Testis (tissue), 3 donors: ENCODE data around the gene UBE2U. TPM values are rescaled to one million over a fixed set of nuclear protein-coding genes. Genes with fewer than 3 reads are reported as not detected.

ENCODE experiments used
- DNase-seq: peaks from one replicate; pipeline ENCODE4 v3.0.0-alpha.2; 2019
- H3K27ac ChIP-seq, 2 donors: fragments of 200-600 bp; sonication (generic); one replicate each; pipeline ENCODE4 v1.5.1; 2019
- H3K27me3 ChIP-seq: fragments of 200-600 bp; sonication (generic); one replicate; pipeline ENCODE4 v1.5.1; 2019
- H3K36me3 ChIP-seq: fragments of 200-600 bp; sonication (generic); one replicate; pipeline ENCODE4 v1.5.1; 2017; ENCODE audit warnings: low read depth; ENCODE audit errors: missing control alignments
- H3K4me1 ChIP-seq: fragments of 200-600 bp; sonication (generic); one replicate; pipeline ENCODE4 v1.5.1; 2019
- H3K4me3 ChIP-seq, 2 donors: fragments of 200-600 bp; sonication (generic); one replicate each; pipeline ENCODE4 v1.5.1; 2017 to 2019
- H3K9me3 ChIP-seq: fragments of 200-600 bp; sonication (generic); one replicate; pipeline ENCODE4 v1.5.1; 2017
- POLR2A ChIP-seq: fragments of 450-650 bp; IDR thresholded peaks from one replicate; pipeline ENCODE4 v1.6.1; 2017; ENCODE audit warnings: antibody characterized with exemption, mild to moderate bottlenecking, moderate library complexity
- WGBS, 2 donors: methylation state at CpG; one replicate each; pipeline ENCODE4 v1.1.5; 2018; 5-methylcytosine and 5-hydroxymethylcytosine counted together
- intact Hi-C: fragments of 100-400 bp; cut with DNase I; formaldehyde crosslinking; loops from one replicate; pipeline ENCODE4 v1.15.1; 2023; ENCODE audit warnings: low total_unique reads
- polyA plus RNA-seq: library from polyadenylated mRNA; stranded (reverse); fragments of 350-450 nt; fragmentation: Illumina TruSeq; extraction: RNeasy Lipid Tissue Mini Kit (QIAGEN cat#74804); gene quantifications from one replicate; pipeline ENCODE4 v1.2.3, GENCODE V29; 2014; ENCODE audit warnings: low read depth, low replicate concordance; ENCODE audit not compliant: insufficient read depth
- total RNA-seq, 2 donors: library from RNA; depleted of rRNA; stranded (reverse); fragments of >200 nt; gene quantifications; one replicate each; pipeline ENCODE4 v1.2.3, GENCODE V29; 2016
- TF ChIP-seq, protein P1 (sequence below), 3 experiments: fragments of 450-650 bp in 2 of 3; fragments of 200-600 bp in 1 of 3; sonication (generic) in 1 of 3; IDR thresholded peaks; one replicate each; pipeline ENCODE4 v1.5.1; 2016 to 2019; ENCODE audit warnings: antibody characterized with exemption in 3 of 3, mild to moderate bottlenecking in 2 of 3, moderate library complexity in 1 of 3

Gene UBE2U
- total and polyA plus RNA-seq, 3 donors from 2014 or later: 16.9 to 72.2 (median 31.6) TPM

DNA sequence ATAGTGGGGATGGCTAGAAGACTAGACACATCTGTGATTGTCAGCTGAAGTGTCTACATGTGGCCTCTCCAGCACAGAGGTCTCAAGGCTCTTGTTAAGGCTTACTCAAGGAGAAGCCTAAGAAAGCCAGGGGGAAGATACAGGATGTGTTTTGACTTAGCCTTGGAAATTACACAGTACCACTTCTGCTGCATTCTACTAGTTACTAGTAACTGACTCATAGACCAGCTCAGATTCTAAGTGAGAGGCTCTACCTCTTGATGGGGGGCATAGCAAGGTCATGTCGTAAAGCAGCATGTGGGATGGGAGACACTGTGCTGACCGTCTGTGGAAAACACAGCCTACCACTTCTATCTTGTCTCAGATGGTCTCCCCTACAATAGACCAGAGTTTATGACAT is 99.5 kb downstream of the UBE2U start:
- no peaks in the 10 kb centered on the region for H3K9me3 ChIP-seq
- no peaks in the 10 kb centered on the region for H3K27me3 ChIP-seq
- H3K4me1 ChIP-seq: no peaks in the 10 kb centered on the region
- DNase-seq: no peak
- no peak overlapping the region for H3K27ac ChIP-seq
- intact Hi-C loops: no loop called here
- WGBS, 2 donors: 81 to 85% methylated on average over 2 of the region's 2 CpGs
- no peaks in the 10 kb centered on the region for H3K36me3 ChIP-seq
- H3K4me3 ChIP-seq: no peak overlapping the region
- TF ChIP-seq POLR2A: no peak

DNA sequence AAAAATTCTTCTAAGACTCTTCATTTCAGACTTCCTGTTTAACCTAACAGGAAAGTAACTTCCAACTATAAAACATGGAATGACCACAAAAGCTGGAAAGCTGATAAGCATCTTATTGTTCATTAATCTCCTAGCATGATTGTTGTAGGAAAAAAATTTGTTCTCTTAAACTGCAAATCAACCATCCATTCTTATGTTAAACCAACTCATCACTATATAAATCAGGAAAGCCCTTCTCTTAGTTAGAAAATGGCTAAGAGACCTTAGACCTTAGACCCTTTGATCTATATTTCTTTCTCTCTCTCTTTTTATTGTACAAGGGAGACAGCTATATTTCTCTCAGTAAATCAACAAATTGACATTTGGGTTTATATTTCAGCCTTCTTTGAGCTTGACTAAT is 101.4 kb downstream of the UBE2U start:
- no peaks in the 10 kb centered on the region for H3K4me1 ChIP-seq
- no peaks in the 10 kb centered on the region for H3K9me3 ChIP-seq
- H3K27ac ChIP-seq: no peak overlapping the region
- H3K27me3 ChIP-seq: no peaks in the 10 kb centered on the region
- DNase-seq: no peak
- H3K36me3 ChIP-seq: no peaks in the 10 kb centered on the region
- intact Hi-C loops: no loop called here
- no peak overlapping the region for H3K4me3 ChIP-seq
- TF ChIP-seq, protein P1, sequence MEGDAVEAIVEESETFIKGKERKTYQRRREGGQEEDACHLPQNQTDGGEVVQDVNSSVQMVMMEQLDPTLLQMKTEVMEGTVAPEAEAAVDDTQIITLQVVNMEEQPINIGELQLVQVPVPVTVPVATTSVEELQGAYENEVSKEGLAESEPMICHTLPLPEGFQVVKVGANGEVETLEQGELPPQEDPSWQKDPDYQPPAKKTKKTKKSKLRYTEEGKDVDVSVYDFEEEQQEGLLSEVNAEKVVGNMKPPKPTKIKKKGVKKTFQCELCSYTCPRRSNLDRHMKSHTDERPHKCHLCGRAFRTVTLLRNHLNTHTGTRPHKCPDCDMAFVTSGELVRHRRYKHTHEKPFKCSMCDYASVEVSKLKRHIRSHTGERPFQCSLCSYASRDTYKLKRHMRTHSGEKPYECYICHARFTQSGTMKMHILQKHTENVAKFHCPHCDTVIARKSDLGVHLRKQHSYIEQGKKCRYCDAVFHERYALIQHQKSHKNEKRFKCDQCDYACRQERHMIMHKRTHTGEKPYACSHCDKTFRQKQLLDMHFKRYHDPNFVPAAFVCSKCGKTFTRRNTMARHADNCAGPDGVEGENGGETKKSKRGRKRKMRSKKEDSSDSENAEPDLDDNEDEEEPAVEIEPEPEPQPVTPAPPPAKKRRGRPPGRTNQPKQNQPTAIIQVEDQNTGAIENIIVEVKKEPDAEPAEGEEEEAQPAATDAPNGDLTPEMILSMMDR (IDR thresholded peaks at IDR 0.05): no peak

DNA sequence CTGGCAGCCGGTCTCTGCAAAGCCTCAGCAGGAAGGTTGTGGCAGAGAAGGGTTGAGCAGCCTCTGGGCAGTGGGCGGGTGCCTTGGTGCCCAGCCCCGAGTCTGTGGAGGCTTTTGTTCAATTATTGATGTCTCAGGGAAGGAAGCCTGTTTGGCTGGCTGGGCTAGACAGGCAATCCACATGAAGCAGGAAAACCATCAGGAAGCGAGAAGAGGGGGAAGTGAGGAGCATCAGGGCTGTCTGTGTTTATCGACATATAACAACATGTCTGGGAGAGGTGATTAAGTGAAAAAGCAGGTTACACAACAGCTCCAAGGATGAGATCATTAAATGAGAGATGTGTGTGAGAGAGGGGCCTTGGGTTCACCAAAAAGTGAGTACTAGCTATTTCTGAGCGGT is 105.4 kb downstream of the UBE2U start:
- Histone ChIP-seq H3K27me3 (no peaks in the 10 kb centered on the region), H3K27ac (no peak overlapping the region), H3K36me3 (no peaks in the 10 kb centered on the region), H3K9me3 (no peaks in the 10 kb centered on the region), H3K4me3 (no peak overlapping the region), H3K4me1 (no peaks in the 10 kb centered on the region)
- DNase-seq: no peak
- TF ChIP-seq, protein P1 (IDR thresholded peaks at IDR 0.05): no peak
- TF ChIP-seq POLR2A: no peak
- intact Hi-C loops: no loop called here
- WGBS, 2 donors: 77 to 86% methylated on average over 6 of the region's 6 CpGs

DNA sequence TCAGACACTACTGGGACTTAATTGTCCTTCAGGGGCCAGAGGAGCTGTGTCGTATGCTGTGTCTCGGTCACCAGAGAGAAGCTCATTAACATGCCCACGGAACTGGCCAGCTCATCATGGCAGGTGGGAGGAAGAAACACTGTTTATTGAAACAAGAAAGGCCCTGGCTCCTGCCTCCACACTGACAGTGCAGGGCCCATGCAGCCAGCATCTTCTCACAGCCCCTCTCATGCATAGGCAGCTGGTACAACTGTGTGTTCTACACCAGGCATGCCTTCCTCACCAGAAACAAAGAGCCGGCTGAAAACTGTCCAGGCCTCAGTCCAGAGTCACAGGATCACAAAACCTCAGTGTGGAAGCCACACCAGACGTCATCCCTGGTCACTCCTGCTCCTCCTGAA is 106.0 kb downstream of the UBE2U start:
- Histone ChIP-seq H3K4me1 (no peaks in the 10 kb centered on the region), H3K9me3 (no peaks in the 10 kb centered on the region), H3K36me3 (no peaks in the 10 kb centered on the region), H3K27me3 (no peaks in the 10 kb centered on the region), H3K27ac (no peak overlapping the region), H3K4me3 (no peak overlapping the region)
- no peak for DNase-seq
- TF ChIP-seq, protein P1 (IDR thresholded peaks at IDR 0.05): no peak
- TF ChIP-seq POLR2A: no peak
- 79 to 81% methylated on average over 5 of the region's 5 CpGs for WGBS, 2 donors
- intact Hi-C loops: no loop called here

DNA sequence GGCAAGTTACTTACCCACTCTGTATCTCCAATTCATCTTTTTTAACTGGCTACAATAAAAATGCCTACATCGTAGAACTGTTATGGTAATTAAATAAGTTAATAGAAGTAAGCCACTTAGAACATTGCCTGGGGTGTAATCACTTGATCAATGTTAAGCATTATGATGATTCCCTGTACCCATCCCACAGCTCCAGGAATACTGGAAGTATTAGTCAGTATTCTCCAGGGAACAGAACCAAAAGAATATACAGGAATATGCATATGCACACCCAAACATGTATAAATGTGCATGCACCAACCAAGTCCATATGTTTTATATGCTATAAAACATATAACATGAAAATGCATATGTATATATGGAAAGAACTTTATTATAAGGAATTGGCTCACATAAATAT is 107.3 kb downstream of the UBE2U start:
- Histone ChIP-seq H3K4me3 (no peak overlapping the region), H3K27ac (no peak overlapping the region), H3K9me3 (no peaks in the 10 kb centered on the region), H3K27me3 (no peaks in the 10 kb centered on the region), H3K36me3 (no peaks in the 10 kb centered on the region), H3K4me1 (no peaks in the 10 kb centered on the region)
- TF ChIP-seq POLR2A: no peak
- 84 to 97% methylated on average over 1 of the region's 1 CpG for WGBS, 2 donors
- intact Hi-C loops: no loop called here
- DNase-seq: no peak

DNA sequence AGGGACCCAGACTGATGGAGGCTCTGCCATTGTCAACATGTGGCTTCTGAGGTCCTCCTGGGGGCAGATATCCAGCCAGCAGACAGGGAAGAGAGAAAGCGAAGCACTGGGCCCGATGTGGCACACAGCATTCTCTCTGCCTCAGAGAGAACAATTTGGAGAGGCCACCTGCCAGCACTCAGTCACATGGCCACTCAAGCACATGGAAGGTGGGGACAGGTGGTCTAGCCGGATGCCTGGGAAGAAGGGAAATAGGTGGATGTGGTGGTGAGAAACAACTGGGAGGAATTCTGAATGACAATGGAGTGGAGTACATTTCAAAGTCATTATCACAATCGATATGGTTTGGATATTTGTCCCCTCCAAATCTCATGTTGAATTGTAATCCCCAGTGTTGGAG is 109.0 kb downstream of the UBE2U start:
- 91 to 95% methylated on average over 4 of the region's 4 CpGs for WGBS, 2 donors
- intact Hi-C loops: no loop called here
- Histone ChIP-seq H3K4me3 (no peak overlapping the region), H3K4me1 (no peaks in the 10 kb centered on the region), H3K36me3 (no peaks in the 10 kb centered on the region), H3K27ac (no peak overlapping the region), H3K27me3 (no peaks in the 10 kb centered on the region), H3K9me3 (no peaks in the 10 kb centered on the region)
- no peak for TF ChIP-seq POLR2A
- TF ChIP-seq, protein P1 (IDR thresholded peaks at IDR 0.05): no peak
- no peak for DNase-seq
